ENCODE measurements around the gene SOD2.

DNA sequence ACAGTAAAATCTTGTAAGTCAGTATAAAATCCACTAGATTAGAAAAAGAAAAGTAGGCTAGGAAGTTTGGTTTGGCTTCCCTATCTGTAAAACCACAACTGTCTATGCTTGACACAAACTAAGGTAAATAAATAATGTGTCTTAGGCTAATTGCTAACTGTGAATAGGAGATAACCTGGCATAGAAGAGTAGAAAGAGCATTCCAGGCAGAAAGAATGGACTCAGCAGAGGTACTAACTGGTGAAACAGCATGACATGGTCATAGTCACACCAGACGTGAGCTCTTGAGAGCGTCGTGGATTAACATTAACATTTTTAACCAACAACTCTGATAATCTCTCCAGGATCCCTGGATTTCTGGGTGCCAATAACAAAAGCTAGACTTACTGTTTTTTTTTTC is 25.6 kb upstream of the SOD2 start:
- TF ChIP-seq POLR2A (IDR thresholded peaks at IDR 0.05; ENCODE audit: borderline replicate concordance, extremely low read depth, insufficient read depth, insufficient read length) (no peak), EZH2phosphoT487 (IDR thresholded peaks at IDR 0.05; ENCODE audit: borderline replicate concordance) (no peak), SIN3A (IDR thresholded peaks at IDR 0.05; ENCODE audit: low read depth) (no peak), ELF1 (IDR thresholded peaks at IDR 0.05; ENCODE audit: borderline replicate concordance, low read depth) (no peak), EZH2 (IDR thresholded peaks at IDR 0.05) (no peak), POLR2AphosphoS5 (IDR thresholded peaks at IDR 0.05; ENCODE audit: low read depth, low read length) (no peak), SP1 (IDR thresholded peaks at IDR 0.05; ENCODE audit: low read depth) (no peak), YY1 (IDR thresholded peaks at IDR 0.05; ENCODE audit: extremely low read depth, insufficient replicate concordance, low read depth, low read length) (no peak)
- TF ChIP-seq, protein P1, sequence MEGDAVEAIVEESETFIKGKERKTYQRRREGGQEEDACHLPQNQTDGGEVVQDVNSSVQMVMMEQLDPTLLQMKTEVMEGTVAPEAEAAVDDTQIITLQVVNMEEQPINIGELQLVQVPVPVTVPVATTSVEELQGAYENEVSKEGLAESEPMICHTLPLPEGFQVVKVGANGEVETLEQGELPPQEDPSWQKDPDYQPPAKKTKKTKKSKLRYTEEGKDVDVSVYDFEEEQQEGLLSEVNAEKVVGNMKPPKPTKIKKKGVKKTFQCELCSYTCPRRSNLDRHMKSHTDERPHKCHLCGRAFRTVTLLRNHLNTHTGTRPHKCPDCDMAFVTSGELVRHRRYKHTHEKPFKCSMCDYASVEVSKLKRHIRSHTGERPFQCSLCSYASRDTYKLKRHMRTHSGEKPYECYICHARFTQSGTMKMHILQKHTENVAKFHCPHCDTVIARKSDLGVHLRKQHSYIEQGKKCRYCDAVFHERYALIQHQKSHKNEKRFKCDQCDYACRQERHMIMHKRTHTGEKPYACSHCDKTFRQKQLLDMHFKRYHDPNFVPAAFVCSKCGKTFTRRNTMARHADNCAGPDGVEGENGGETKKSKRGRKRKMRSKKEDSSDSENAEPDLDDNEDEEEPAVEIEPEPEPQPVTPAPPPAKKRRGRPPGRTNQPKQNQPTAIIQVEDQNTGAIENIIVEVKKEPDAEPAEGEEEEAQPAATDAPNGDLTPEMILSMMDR (IDR thresholded peaks at IDR 0.05 in 2 of 3, conservative IDR thresholded peaks at IDR 0.05 in 1 of 3; ENCODE audit: borderline replicate concordance in 1 of 3, insufficient read depth in 1 of 3, low read depth in 2 of 3, low read length in 2 of 3), result no peak
- TF ChIP-seq, protein P2, sequence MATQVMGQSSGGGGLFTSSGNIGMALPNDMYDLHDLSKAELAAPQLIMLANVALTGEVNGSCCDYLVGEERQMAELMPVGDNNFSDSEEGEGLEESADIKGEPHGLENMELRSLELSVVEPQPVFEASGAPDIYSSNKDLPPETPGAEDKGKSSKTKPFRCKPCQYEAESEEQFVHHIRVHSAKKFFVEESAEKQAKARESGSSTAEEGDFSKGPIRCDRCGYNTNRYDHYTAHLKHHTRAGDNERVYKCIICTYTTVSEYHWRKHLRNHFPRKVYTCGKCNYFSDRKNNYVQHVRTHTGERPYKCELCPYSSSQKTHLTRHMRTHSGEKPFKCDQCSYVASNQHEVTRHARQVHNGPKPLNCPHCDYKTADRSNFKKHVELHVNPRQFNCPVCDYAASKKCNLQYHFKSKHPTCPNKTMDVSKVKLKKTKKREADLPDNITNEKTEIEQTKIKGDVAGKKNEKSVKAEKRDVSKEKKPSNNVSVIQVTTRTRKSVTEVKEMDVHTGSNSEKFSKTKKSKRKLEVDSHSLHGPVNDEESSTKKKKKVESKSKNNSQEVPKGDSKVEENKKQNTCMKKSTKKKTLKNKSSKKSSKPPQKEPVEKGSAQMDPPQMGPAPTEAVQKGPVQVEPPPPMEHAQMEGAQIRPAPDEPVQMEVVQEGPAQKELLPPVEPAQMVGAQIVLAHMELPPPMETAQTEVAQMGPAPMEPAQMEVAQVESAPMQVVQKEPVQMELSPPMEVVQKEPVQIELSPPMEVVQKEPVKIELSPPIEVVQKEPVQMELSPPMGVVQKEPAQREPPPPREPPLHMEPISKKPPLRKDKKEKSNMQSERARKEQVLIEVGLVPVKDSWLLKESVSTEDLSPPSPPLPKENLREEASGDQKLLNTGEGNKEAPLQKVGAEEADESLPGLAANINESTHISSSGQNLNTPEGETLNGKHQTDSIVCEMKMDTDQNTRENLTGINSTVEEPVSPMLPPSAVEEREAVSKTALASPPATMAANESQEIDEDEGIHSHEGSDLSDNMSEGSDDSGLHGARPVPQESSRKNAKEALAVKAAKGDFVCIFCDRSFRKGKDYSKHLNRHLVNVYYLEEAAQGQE (IDR thresholded peaks at IDR 0.05; ENCODE audit: low read depth), result no peak
